Left cardiac atrium (tissue), 4 donors: ENCODE measurements around the gene C2CD4D. TPM values are rescaled to one million over a fixed set of nuclear protein-coding genes. Genes with fewer than 3 reads are reported as not detected.
A peak's percentile ranks its signal among the peaks of the same experiment; 100 is the strongest.
"Not testable (repeated sequence)": the region's sequence is repeated elsewhere in the genome, so short reads cannot be mapped to it uniquely, and the experiment has no call there.

Source experiments
- ATAC-seq, 2 donors: fragments of 200-7000 bp; cut with Tn5 transposase; one replicate each; pipeline ENCODE4 v1.9.1; 2020; ENCODE audit warnings: mild to moderate bottlenecking in 2 of 2, moderate library complexity in 2 of 2
- DNase-seq: peaks from one replicate; pipeline ENCODE4 v3.0.0-alpha.2; 2020
- intact Hi-C, 2 donors: fragments of 100-400 bp; cut with DNase I; formaldehyde crosslinking; loops; one replicate each; pipeline versions ENCODE4 v1.14.1 to v1.15.1; 2022 to 2023
- total RNA-seq, 2 donors: library from RNA; stranded (reverse); fragmentation: NEBNext Ultra II Directional; extraction: Animal tissue kit (Norgen Biotek cat#: 25700); gene quantifications; one replicate each; pipeline ENCODE4 v1.2.1, GENCODE V29; 2021
- donor health status: DM: no; HTN: yes; CAD: no.
- donor health status: DM: no; HTN: yes; CAD: no; lungs with severe emphysema.
- donor health status: DM: yes; HTN: yes; CAD: no.
- donor health status: Dilated cardiomyopathy.

The C2CD4D gene
- total RNA-seq, 2 donors from 2014 or later: not detected

DNA sequence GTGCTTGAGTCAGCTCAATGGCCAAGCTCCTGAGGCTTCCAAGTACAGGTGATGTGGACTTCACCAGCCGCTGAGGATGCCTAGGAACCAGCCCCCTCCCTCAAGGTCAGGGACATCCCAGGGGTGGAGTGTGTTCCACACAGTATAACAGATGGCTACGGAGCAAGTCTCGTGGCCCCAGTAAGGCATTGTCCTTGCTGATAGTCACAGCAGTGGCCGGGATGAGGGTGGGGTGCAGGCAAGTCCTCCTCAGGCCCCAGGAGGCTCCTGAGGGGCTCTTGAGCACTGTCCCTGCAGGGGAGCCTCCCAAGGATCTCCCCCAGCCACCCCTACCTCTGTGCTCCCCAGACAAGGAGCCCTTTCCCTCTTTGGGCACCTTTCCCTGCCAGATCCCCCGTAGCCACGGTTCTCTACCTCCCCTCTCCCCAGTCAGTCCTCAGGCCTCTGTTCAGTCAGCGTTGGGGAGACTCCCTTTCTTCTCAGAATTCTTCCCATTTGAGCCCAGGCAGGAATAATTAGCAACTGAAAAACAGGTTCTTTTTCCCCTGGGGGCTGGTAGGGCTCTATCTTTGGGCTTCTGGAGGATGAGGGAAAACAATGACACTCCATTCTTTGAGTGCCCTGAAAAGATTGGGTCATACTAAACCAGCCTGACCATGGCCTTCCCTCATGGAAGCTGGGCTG lies 21.0 kb upstream of the C2CD4D start:
- DNase-seq (no peak), ATAC-seq (no peak)
- intact Hi-C loops: no loop called here

DNA sequence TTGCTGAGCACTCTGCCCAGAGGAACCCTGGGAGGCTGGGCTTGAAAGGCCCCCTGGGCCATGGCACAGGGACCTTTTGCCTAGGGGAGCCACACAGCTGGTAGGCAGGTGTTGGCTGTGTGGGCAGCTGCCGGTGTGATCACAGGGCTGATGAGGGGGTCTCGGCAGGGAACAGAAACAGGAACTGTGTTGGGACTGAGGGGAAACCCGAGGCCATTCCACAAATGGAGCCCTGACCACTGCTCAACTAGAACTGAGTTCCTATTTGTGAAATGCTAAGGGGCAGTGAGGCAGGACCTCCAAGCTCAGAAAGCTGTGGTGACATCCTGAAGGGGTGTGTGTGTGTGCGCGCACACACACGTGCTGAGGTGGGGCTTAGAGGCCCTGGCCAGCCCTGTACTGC lies 20.3 kb upstream of the C2CD4D start:
- intact Hi-C loops: no loop called here
- ATAC-seq (no peak), DNase-seq (no peak)

DNA sequence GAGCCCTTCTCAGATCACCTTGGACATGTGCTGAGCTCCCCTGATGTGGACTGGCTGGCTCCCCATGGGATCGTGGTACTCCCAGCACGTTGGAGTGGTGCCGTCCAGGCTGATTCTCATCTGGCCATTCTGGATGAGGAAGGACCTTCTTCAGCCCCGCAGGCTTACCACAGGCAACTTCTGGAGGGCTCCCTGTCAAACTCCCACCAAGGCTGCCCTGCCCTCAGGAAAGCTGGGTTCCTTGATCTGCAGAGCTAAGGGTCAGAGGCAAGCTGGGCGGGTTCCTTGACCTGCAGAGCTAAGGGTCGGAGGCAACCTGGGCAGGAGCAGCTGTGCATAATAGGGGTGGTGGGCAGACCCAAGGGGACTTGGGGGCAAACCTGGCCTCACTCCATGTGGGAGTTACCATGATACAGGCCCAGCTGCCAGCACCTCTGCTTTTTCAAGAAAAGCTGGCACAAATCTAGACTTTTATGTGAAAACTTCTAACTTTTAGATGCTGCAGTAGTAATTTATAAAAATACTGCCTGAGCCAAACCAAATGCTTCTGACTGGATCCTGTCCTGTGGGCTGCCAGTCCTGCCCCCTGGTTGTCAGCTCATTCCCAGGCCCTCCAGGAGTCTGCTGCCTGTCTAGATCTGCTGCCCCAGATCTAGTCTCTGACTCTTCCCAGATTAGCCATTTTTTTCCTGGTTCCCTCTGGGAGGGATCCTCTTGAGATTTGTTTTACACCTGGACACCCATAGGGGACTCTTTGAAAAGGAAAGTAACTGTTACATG lies 19.5 kb upstream of the C2CD4D start:
- ATAC-seq (no peak), DNase-seq (no peak)
- intact Hi-C loops: no loop called here

DNA sequence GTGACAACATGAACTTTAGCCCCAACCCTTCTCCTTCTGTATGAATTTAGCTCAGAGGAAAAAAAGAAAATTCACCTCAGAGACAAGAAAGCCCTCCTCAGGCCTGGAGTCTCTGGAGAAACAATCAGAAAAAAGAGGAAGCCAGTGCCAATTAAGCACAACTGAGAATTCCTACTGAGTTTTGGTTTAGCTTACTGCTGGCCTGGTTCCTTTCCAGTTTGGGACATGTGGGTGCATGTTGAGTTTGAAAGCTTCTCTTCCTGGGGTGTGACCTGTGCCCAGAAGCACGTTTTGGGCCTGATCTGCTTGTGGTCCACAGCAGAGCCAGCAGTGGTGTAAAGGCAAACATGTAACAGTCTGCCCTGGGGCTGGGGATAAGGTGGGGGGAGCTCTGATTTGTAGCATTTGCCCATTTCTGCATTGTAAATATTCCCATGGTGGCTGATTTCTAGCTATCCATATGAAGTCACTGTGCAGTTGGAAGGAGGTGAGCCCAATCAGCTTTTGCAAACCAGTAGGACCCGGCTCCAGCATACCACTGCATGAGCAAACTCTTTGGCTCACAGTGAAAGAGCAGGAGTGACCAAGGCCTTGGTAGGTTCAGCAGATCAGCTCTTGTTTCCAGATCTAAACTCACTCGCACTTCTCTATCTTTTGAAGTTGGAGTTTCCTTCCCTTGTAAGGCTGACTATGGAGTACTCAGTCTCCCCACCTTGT lies 18.6 kb upstream of the C2CD4D start:
- DNase-seq: no peak
- intact Hi-C loops: no loop called here
- peak in 1 of 2 donors; percentile 12 for ATAC-seq

DNA sequence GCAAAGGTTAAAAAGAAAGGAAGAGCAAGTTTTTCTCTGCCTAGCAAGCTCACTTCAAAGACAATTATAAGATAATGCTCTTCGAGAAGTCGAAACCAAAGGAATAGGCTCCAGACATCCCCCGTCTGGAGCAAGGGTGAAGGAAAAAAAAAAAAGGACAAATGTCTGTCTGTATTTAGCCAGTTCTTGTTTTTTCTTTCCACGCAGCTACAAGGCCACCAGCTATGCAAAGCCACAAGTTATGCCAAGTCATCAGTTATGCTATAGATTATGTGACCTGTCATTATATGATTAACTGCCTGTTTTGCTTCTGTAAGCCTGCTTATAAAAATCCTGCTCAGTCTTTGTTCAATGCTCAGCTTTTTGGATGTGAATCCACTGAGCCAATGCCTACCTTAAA lies 16.3 kb upstream of the C2CD4D start:
- intact Hi-C loops: no loop called here
- ATAC-seq (peak in 1 of 2 donors; percentile 25), DNase-seq (no peak)

DNA sequence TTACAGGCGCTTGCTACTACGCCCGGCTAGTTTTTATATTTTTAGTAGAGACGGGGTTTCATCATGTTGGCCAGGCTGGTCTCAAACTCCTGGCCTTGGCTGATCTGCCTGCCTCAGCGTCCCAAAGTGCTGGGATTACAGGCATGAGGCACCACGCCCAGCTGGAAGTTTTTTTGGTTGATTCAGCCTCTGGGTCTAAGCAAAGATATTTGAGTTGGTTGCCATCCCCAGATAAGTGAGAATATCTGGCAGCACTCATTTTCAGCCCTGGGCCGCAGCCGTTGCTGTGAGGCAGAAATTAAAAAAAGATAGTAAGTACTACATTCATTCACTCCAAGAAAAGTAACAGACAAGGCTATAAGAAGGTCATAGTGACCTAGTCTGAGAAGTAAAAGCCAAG lies 15.9 kb upstream of the C2CD4D start:
- intact Hi-C loops: not testable (repeated sequence)
- DNase-seq (peak; percentile 53), ATAC-seq (peak; percentile 63 to 76)

DNA sequence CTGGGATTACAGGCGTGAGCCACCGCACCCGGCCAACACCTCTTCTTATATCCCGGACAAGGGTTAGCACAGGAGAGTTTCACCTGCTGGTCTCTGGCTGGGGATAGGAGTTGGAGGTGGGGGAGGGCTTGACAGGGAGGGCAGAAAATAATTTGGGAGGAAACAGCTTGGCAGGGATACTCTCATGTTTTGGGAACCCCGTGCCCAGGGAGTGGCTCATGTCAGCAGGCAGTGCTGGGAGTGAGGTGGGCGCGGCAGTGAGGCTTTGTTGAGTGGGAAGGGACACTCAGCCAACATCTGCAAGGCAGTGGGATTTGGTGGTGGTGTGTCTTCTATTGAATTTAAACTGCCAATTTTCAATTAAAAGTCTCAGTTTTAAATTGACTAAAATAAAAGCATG lies 15.0 kb upstream of the C2CD4D start:
- intact Hi-C loops: no loop called here
- DNase-seq: no peak
- ATAC-seq: no peak

DNA sequence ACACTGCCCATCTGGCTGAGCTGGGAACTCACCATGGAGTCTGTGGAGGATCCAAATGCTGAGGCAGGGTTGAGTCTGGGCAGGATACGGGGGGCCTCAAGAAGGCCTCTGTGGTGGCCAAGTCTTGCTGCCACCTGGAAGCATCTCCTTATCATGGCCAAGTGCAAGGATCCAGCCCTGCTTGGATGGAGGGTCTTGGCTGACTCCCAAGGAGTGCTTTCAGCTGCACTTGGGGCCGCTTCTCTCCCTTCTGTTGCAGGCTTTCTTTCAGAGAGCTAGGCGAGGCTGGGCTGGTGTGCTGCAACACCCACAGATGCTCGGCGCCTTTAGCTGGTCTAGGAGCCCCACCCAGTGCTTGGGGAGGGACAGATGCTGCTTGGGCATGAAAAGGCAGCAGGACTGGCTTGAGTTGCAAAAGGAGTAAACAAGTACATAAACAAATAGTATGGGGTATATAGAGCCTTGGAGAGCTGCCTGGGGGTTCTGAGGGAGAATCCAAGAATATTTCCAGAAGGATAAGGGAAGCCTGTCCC lies 13.9 kb upstream of the C2CD4D start, which contains the start of gene THEM5:
THEM5 (minus strand) TSS at position 302 of the 533 bp plus-strand sequence; CDS start at position 155, 147 bp downstream.
- DNase-seq: no peak
- ATAC-seq: no peak
- intact Hi-C loops: no loop called here

DNA sequence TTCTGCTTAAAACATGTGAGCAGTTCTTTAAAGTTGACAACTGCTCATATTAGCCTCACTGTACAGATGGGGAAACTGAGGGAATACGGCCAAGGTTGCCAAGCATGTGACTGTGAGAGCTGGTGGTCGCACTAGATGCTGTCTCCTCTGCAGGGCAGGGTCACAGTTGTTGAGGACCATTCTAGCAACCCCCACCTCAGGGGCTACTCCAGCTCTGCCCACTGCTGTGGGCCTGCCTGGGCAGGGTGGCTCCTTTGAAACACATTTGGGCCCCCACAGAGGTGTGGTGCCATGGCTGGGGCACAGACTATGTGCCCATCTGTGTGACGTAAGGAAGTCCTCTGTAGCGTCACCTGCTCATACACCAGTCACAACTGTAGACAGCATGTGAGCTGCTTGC lies 13.1 kb upstream of the C2CD4D start:
- DNase-seq: no peak
- no peak for ATAC-seq
- intact Hi-C loops: no loop called here

DNA sequence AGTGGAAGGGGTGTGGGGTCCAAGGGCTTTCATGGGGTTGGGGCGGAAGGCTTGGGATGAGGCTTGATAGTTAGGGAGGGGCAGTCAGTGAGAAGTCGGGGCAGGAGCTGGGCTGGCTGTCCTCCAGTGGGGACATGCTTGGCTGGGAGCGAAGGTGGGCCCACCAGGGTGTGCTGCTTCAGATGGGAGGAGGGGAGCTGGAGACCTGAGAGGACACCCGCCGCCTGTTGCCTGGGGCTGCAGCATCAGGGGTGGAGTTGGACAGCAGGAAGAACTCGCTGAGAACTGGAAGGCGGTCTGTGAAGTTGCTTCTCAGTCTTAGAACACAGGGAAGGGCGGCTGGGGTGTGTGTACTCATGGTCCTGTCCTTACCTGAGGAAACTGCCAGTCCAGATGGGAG lies 12.3 kb upstream of the C2CD4D start:
- DNase-seq (no peak), ATAC-seq (no peak)
- intact Hi-C loops: no loop called here

DNA sequence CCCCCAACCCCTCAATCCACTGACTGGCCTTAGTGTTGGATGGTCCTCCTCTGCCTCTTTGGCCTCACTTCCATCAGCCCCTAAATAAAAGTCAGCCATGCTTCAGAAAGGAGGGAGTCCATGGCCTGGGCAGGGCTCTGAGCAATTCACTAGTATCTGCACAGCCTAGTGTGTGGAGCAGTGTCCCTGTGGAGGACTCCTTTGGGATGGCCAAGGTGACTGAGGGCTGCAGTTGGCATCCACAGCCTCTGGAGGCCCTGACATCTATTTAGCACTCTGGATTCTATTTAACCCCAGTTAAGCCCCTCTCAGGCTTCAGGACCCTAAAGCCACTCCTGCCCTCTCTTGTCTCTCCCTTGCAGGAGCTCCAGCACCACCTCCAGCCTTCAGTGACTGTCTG lies 10.3 kb upstream of the C2CD4D start:
- intact Hi-C loops: no loop called here
- ATAC-seq: no peak
- no peak for DNase-seq

DNA sequence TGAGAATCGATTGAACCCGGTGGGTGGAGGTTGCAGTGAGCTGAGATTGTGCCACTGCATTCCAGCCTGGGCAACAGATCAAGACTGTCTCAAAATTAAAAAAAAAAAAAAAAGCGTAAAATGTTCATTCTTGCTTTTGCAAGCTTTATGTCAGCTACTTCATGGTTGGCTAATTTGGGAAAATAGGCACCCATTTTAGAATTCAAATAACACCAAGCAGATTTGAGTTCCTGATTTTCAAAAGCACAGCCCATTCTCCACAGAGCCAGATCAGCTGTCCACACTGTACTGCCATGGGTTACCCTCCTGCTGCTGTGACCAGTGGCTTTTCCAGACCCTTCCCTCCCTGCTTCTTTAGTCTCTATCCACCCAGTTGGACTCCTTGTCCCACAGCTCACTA lies 9.5 kb upstream of the C2CD4D start:
- no peak for DNase-seq
- intact Hi-C loops: no loop called here
- no peak for ATAC-seq

DNA sequence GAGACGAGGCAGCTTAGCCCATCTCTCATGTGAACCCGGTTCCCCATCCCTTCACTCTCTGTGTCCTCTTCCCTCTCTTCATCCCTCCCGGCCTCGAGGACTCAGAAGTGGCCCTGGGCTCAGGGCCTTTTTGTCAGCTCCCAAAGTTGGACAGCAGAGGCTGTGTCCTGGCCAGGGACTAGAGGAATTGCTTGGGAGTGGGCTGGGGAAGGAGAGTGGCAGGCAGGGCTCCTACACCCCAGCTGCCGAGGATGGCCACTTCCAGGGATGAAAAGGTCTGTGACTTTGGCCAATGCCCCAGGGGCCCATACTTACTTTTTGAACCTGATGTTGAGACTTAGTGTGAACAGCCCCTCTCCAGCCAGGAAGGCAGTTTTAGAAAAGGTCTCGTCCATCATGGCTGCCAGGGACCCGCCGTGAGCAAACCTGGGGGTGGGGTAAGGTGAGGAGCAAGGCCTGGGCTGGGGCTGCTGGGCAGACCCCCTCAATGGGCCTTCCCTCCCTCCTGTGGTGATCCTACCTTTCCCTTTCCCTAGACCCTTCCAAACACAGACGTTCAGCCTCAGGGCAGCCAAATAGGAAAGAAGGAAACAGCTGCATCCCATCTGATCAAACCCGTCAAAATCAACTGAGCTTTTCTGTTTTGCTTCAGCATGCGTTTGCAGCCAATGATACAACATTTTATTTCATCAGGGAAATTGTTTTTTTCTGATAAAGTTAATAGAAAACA lies 8.4 kb upstream of the C2CD4D start:
- intact Hi-C loops: no loop called here
- DNase-seq: no peak
- ATAC-seq: peak; percentile 35 to 51

DNA sequence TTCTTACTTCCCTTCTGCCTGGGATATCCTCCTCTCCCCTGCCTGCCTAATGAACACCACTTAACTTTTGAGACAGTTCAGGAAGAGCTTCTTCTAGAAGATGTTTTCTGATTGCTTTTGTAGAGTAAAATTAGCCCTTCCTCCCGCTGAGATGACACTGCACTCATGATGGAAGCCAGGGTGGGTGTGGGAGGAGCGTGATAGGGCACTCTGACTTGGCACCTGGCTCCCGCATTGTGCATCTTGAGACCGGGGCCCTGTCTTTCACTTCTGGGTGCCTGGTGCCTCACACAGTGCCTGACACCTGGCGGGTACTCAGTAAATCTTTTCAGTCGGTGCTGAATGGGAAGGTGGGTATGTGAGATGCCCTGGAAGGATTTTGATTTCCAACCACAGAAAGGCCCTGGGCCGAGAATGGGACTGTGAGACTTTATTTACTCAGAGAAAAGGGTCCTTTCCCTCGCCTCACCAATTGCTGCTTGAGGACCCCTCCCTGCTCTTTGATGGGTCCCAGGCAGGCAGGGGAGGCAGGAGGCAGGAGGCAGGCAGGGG lies 7.1 kb upstream of the C2CD4D start:
- intact Hi-C loops: no loop called here
- no peak for ATAC-seq
- DNase-seq: no peak

DNA sequence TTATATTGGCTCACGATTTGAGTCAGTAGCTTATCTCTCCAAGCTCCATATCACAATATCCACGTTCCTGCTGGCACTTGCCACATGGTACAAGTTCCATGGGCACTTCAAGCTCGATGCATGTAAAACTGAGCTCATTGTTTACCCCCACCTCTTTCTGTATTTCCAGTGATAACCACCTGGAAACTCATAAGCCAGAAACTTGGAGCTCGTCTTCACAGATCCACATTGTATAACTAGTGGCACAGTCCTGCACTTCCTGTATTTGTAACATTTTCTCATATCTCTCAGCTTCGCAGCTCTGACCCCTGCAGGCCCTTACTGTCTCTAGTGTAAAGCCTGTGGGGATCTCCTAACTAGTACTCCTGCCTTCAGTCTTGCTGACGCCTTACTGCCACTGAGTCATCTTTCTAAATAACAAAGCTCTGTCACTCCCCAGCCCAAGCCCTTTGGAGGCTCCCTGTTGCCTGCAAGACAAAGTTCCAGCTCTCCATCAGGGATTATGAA lies 6.5 kb upstream of the C2CD4D start:
- DNase-seq (no peak), ATAC-seq (peak in 1 of 2 donors; percentile 10)
- intact Hi-C loops: no loop called here

DNA sequence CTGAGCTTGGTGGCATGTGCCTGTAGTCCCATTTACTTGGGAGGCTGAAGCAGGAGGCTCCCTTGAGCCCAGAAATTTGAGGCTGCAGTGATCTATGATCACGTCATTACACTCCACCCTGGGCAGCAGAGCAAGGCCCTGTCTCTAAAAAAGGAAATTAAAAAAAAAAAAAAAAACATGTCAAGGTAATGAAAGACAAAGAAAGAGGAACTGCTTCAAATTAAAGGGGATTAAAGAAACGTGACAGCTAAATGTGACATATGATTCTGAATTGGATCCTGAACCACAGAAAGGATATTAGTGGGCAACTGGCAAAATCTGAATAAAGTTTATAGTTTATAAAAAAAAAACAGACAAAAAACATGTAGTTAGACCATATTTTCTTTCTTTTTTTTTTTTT lies 3.8 kb upstream of the C2CD4D start:
- ATAC-seq: no peak
- no peak for DNase-seq
- intact Hi-C loops: no loop called here

DNA sequence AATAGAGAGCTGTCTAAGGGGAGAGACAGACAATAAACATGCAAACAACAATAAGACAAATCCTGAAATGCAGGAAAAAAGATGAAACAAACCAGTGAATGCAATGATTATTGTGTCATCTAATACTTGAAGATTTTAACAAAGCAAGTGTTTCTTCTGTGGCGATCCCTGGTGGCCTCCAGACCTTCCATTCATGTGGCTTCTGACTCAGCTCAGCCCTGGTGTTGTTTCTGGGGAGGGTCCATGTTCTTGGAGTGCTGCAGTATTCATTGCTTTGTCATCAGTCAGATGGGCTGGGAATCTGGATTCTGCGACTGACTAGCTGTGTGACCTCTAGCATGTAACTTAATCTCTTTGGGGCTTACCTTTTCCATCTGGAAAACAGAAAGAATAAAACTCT lies 1.5 kb upstream of the C2CD4D start:
- no peak for ATAC-seq
- intact Hi-C loops: no loop called here
- DNase-seq: peak; percentile 6

DNA sequence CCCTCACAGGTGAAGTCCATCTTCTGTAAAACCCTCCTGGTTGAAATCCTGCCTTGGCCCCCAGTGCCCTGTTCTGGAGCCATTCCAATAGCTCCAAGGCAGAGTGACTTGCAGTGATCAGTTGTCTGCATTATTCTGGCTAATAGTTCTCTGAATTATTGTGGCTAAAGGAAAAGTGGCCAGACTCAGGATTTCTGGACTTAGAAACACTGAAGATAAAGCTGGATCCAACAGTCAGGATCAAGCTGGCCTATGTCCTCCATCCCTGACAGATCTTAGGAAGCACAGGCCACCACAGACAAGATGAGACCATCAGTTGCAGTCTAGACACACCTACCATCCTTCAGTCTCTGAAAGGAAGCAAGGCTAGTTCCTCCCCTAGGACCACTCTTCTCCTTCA lies 801 bp upstream of the C2CD4D start:
- DNase-seq: peak; percentile 15
- intact Hi-C loops: no loop called here
- no peak for ATAC-seq

DNA sequence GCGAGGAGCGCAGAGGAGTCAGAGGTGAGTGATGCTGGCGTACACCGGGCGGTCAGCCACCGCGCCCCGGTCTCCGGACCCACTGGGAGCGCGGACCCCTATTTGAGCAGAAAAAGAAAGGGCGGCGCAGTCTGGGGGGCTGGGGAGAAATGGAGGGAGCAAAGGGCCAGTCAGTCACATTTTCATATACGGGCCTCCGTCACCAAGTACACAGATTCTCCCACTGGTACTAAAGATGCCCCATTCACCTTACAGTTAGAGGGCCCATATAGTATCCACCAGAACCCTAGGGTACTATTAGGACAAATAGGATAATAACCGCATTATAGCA lies 573 bp downstream of the C2CD4D start:
- ATAC-seq (peak; percentile 5 to 6), DNase-seq (no peak)
- intact Hi-C loops: loop anchor here in 1 of 2 donors (5.0 to 10.0 kb wide), 2 partner anchors 247 to 394 kb away; no protein-coding TSS in a partner anchor
